GM12878 (cell line): ENCODE measurements around the gene PTPRJ. TPM values are rescaled to one million over a fixed set of nuclear protein-coding genes. Genes with fewer than 3 reads are reported as not detected.

Experiments used
- ATAC-seq: fragments of 200-7000 bp; cut with Tn5 transposase; 3 replicates; pipeline ENCODE4 v1.9.1; 2020; ENCODE audit warnings: mild to moderate bottlenecking, moderate library complexity
- BruUV-seq: library from RNA; stranded (reverse); fragments of 400-500 nt; replicated peaks from 2 replicates; lab custom pipeline; 2021; lab: Mats Ljungman, UMichigan
- CTCF ChIA-PET: fragments of 300-600 bp; sonication (Branson Sonifier 250); formaldehyde crosslinking; extraction: SDS; loops from one replicate; lab custom pipeline; 2021; ENCODE audit warnings: inconsistent platforms; lab: Yijun Ruan, JAX
- POLR2A ChIA-PET: fragments of 350-600 bp; formaldehyde crosslinking; extraction: SDS; loops from one replicate; lab custom pipeline; 2021; ENCODE audit warnings: inconsistent platforms; lab: Charles Lee
- RAD21 ChIA-PET: fragments of 300-600 bp; sonication (Branson Sonifier 250); formaldehyde crosslinking; loops from one replicate; lab custom pipeline; 2023; ENCODE audit warnings: antibody characterized with exemption; ENCODE audit not compliant: unreplicated experiment; lab: Charles Lee
- SMC1A ChIA-PET: fragments of 300-600 bp; sonication (Branson Sonifier 250); formaldehyde crosslinking; loops from one replicate; lab custom pipeline; 2023; ENCODE audit not compliant: unreplicated experiment, uncharacterized antibody; lab: Charles Lee
- DNase-seq: peaks from one replicate; pipeline ENCODE4 v3.0.0-alpha.2; 2011; ENCODE audit warnings: low read depth, low spot score
- FAIRE-seq: peaks from 3 replicates; lab custom pipeline; 2011; peaks lifted over from hg19 to GRCh38; lab: Jason Lieb, UNC
- H2AFZ ChIP-seq: 2 replicates; pipeline ENCODE4 v1.6.0; 2011; ENCODE audit warnings: low read depth, low read length, control low read depth; ENCODE audit not compliant: control insufficient read depth
- H3K27ac ChIP-seq: 2 replicates; pipeline ENCODE4 v1.5.1; 2011; ENCODE audit warnings: control low read depth; ENCODE audit not compliant: control insufficient read depth, insufficient read depth
- H3K27me3 ChIP-seq, 2 experiments: replicated peaks in 1 of 2; 2 replicates each; pipeline versions ENCODE4 v1.6.0 to v1.6.1; 2011; ENCODE audit warnings: low read length in 1 of 2; ENCODE audit not compliant: control insufficient read depth in 2 of 2, insufficient read depth in 2 of 2
- H3K36me3 ChIP-seq, 2 experiments: 2 replicates each; pipeline ENCODE4 v1.5.1; 2011; ENCODE audit warnings: low read length in 1 of 2; ENCODE audit not compliant: control insufficient read depth in 2 of 2, insufficient read depth in 2 of 2
- H3K4me1 ChIP-seq: 2 replicates; pipeline ENCODE4 v1.6.1; 2011; ENCODE audit warnings: mild to moderate bottlenecking, low read length, moderate library complexity, mixed read lengths; ENCODE audit not compliant: control insufficient read depth, insufficient read depth
- H3K4me2 ChIP-seq: 2 replicates; pipeline ENCODE4 v1.6.0; 2011; ENCODE audit warnings: control low read depth; ENCODE audit not compliant: control insufficient read depth, insufficient read depth
- H3K4me3 ChIP-seq: fragments of 200-600 bp; sonication (generic); 2 replicates; pipeline ENCODE4 v1.5.1; 2016
- H3K79me2 ChIP-seq: 2 replicates; pipeline ENCODE4 v1.6.0; 2011; ENCODE audit warnings: low read length; ENCODE audit not compliant: control insufficient read depth, insufficient read depth
- H3K9ac ChIP-seq: 2 replicates; pipeline ENCODE4 v1.8.0; 2011; ENCODE audit warnings: low read length, control low read depth, mixed read lengths; ENCODE audit not compliant: control insufficient read depth, insufficient read depth
- H3K9me3 ChIP-seq: replicated peaks from 3 replicates; pipeline ENCODE4 v1.5.1; 2011; ENCODE audit warnings: mild to moderate bottlenecking, low read length; ENCODE audit not compliant: control insufficient read depth, insufficient read depth
- H4K20me1 ChIP-seq: 2 replicates; pipeline ENCODE4 v1.6.0; 2011; ENCODE audit not compliant: control insufficient read depth, insufficient read depth
- ATF7 ChIP-seq: fragments of 450-650 bp; IDR thresholded peaks from 2 replicates; pipeline ENCODE4 v1.6.1; 2016; ENCODE audit warnings: low read depth, mild to moderate bottlenecking
- CREM ChIP-seq: IDR thresholded peaks from 2 replicates; pipeline ENCODE4 v1.6.1; 2014; ENCODE audit warnings: antibody characterized with exemption, low read depth
- DPF2 ChIP-seq: fragments of 450-650 bp; IDR thresholded peaks from 2 replicates; pipeline ENCODE4 v1.6.1; 2017; ENCODE audit warnings: mild to moderate bottlenecking
- HCFC1 ChIP-seq: fragments of 150-350 bp; IDR thresholded peaks from 2 replicates; pipeline ENCODE4 v1.6.1; 2014; ENCODE audit warnings: low read length
- KAT2A ChIP-seq: conservative IDR thresholded peaks from 2 replicates; pipeline ENCODE4 v1.6.1; 2011; ENCODE audit warnings: low read depth, low read length; ENCODE audit not compliant: control insufficient read depth
- KDM1A ChIP-seq: fragments of 200-600 bp; sonication (generic); IDR thresholded peaks from 2 replicates; pipeline ENCODE4 v1.6.1; 2016; ENCODE audit warnings: borderline replicate concordance
- LARP7 ChIP-seq: fragments of 450-650 bp; IDR thresholded peaks from 2 replicates; pipeline ENCODE4 v1.6.1; 2017; ENCODE audit warnings: mild to moderate bottlenecking
- RELA ChIP-seq: fragments of 450-650 bp; IDR thresholded peaks from 2 replicates; pipeline ENCODE4 v1.8.0; 2014; ENCODE audit warnings: borderline replicate concordance; ENCODE audit not compliant: partially characterized antibody
- SMAD1 ChIP-seq: fragments of 450-650 bp; IDR thresholded peaks from 2 replicates; pipeline ENCODE4 v1.6.1; 2018; ENCODE audit warnings: mild to moderate bottlenecking, low read depth; ENCODE audit not compliant: partially characterized antibody
- SMC3 ChIP-seq: IDR thresholded peaks from 2 replicates; pipeline ENCODE4 v1.6.1; 2011; ENCODE audit warnings: low read length, improper control_type of control experiment, borderline replicate concordance
- SUZ12 ChIP-seq: fragments of 200-600 bp; sonication (generic); IDR thresholded peaks from one replicate; pipeline ENCODE4 v1.6.1; 2018; ENCODE audit warnings: antibody characterized with exemption, mild to moderate bottlenecking; ENCODE audit not compliant: unreplicated experiment
- TARDBP ChIP-seq: IDR thresholded peaks from 2 replicates; pipeline ENCODE4 v1.6.1; 2016; ENCODE audit warnings: borderline replicate concordance
- ZBED1 ChIP-seq: IDR thresholded peaks from 2 replicates; pipeline ENCODE4 v1.6.1; 2016; ENCODE audit warnings: borderline replicate concordance
- ZBTB40 ChIP-seq: fragments of 450-650 bp; IDR thresholded peaks from 2 replicates; pipeline ENCODE4 v1.6.1; 2016; ENCODE audit warnings: mild to moderate bottlenecking, moderate library complexity, borderline replicate concordance
- WGBS: methylation state at CpG from one replicate; pipeline ENCODE4 v1.1.6; 2016; ENCODE audit warnings: low lambda C conversion rate; ENCODE audit not compliant: insufficient replicate concordance, insufficient coverage; ENCODE audit errors: missing lambda C conversion rate; 5-methylcytosine and 5-hydroxymethylcytosine counted together
- in situ Hi-C: fragments of 300-500 bp; cut with MboI; formaldehyde crosslinking; loops from 9 replicates; pipeline ENCODE4 v1.14.3; 2018; ENCODE audit warnings: mixed read lengths
- intact Hi-C: fragments of 100-400 bp; cut with micrococcal nuclease; formaldehyde crosslinking; loops from one replicate; pipeline ENCODE4 v1.14.2; 2022; ENCODE audit not compliant: unreplicated experiment
- polyA plus RNA-seq, 11 experiments: library from polyadenylated mRNA; depleted of rRNA in 4 of 11; unstranded in 6 of 11; stranded (reverse) in 5 of 11; fragments of >200 nt; fragmentation: Nextera tagmentation in 4 of 11; fragmentation: Illumina TruSeq in 1 of 11; extraction: Ambion mirVana in 4 of 11; extraction: Trizol in 1 of 11; gene quantifications; 1 replicate in 1 of 11; 2 replicates in 10 of 11; pipeline versions ENCODE4 v1.2.1 to v1.2.3, GENCODE V29; 2011 to 2016; ENCODE audit warnings: inconsistent platforms in 2 of 11, missing spikeins in 2 of 11, low read depth in 1 of 11
- total RNA-seq, 4 experiments: library from RNA; depleted of rRNA in 3 of 4; stranded (reverse); fragments of >200 nt in 3 of 4; fragmentation: Illumina TruSeq in 1 of 4; extraction: Trizol in 1 of 4; gene quantifications; 2 replicates each; pipeline versions ENCODE4 v1.2.1 to v1.2.3, GENCODE V29; 2013 to 2021
- TF ChIP-seq, protein P1 (sequence below): fragments of 450-650 bp; IDR thresholded peaks from 2 replicates; pipeline ENCODE4 v1.6.1; 2017; ENCODE audit warnings: mild to moderate bottlenecking, moderate library complexity
- TF ChIP-seq, protein P2 (sequence below): fragments of 450-650 bp; IDR thresholded peaks from 2 replicates; pipeline ENCODE4 v1.6.1; 2018; ENCODE audit warnings: borderline replicate concordance, mild to moderate bottlenecking; ENCODE audit not compliant: partially characterized antibody

The PTPRJ gene
- total and polyA plus RNA-seq, 10 of the 15 experiments (the other 5 are each of a cell fraction or from before 2014, with no cell fraction given): 0.22 to 22.4 (median 7.4) TPM

- no peaks in the 10 kb centered on the region; the same call in 1 of the 2 replicates for H3K79me2 ChIP-seq
- ChIA-PET RAD21 (no interaction called here), POLR2A (no interaction called here), CTCF (no interaction called here), SMC1A (no interaction called here)
- ATAC-seq (no peak), DNase-seq (no peak), FAIRE-seq (no peak)
- H3K9me3 ChIP-seq: no peaks in the 10 kb centered on the region
- H3K4me2 ChIP-seq: no peak overlapping the region
- no peak overlapping the region for H3K27ac ChIP-seq
- H3K36me3 ChIP-seq: no peaks in the 10 kb centered on the region
- no peak overlapping the region for H3K9ac ChIP-seq
- WGBS: 28% methylated on average over 6 of the region's 6 CpGs
- no TSS peak for BruUV-seq
- H2AFZ ChIP-seq: no peak overlapping the region
- in situ Hi-C loops: no loop called here
- H4K20me1 ChIP-seq: no peaks in the 10 kb centered on the region
- H3K4me3 ChIP-seq: no peak overlapping the region
- H3K4me1 ChIP-seq: peaks cover 31% of the 10 kb centered on the region
- no peaks in the 10 kb centered on the region for H3K27me3 ChIP-seq
- intact Hi-C loops: no loop called here
- no peak for TF ChIP-seq RELA
- no peak for TF ChIP-seq KAT2A
- no peak for TF ChIP-seq ZBED1
- TF ChIP-seq CREM: no peak
- TF ChIP-seq LARP7: no peak
- no peak for TF ChIP-seq TARDBP
- no peak for TF ChIP-seq KDM1A
- TF ChIP-seq, protein P1, sequence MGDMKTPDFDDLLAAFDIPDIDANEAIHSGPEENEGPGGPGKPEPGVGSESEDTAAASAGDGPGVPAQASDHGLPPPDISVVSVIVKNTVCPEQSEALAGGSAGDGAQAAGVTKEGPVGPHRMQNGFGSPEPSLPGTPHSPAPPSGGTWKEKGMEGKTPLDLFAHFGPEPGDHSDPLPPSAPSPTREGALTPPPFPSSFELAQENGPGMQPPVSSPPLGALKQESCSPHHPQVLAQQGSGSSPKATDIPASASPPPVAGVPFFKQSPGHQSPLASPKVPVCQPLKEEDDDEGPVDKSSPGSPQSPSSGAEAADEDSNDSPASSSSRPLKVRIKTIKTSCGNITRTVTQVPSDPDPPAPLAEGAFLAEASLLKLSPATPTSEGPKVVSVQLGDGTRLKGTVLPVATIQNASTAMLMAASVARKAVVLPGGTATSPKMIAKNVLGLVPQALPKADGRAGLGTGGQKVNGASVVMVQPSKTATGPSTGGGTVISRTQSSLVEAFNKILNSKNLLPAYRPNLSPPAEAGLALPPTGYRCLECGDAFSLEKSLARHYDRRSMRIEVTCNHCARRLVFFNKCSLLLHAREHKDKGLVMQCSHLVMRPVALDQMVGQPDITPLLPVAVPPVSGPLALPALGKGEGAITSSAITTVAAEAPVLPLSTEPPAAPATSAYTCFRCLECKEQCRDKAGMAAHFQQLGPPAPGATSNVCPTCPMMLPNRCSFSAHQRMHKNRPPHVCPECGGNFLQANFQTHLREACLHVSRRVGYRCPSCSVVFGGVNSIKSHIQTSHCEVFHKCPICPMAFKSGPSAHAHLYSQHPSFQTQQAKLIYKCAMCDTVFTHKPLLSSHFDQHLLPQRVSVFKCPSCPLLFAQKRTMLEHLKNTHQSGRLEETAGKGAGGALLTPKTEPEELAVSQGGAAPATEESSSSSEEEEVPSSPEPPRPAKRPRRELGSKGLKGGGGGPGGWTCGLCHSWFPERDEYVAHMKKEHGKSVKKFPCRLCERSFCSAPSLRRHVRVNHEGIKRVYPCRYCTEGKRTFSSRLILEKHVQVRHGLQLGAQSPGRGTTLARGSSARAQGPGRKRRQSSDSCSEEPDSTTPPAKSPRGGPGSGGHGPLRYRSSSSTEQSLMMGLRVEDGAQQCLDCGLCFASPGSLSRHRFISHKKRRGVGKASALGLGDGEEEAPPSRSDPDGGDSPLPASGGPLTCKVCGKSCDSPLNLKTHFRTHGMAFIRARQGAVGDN: no peak
- no peak for TF ChIP-seq ATF7
- TF ChIP-seq SUZ12: no peak
- no peak for TF ChIP-seq SMAD1
- TF ChIP-seq, protein P2, sequence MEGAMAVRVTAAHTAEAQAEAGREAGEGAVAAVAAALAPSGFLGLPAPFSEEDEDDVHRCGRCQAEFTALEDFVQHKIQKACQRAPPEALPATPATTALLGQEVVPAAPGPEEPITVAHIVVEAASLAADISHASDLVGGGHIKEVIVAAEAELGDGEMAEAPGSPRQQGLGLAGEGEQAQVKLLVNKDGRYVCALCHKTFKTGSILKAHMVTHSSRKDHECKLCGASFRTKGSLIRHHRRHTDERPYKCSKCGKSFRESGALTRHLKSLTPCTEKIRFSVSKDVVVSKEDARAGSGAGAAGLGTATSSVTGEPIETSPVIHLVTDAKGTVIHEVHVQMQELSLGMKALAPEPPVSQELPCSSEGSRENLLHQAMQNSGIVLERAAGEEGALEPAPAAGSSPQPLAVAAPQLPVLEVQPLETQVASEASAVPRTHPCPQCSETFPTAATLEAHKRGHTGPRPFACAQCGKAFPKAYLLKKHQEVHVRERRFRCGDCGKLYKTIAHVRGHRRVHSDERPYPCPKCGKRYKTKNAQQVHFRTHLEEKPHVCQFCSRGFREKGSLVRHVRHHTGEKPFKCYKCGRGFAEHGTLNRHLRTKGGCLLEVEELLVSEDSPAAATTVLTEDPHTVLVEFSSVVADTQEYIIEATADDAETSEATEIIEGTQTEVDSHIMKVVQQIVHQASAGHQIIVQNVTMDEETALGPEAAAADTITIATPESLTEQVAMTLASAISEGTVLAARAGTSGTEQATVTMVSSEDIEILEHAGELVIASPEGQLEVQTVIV: no peak
- no peak for TF ChIP-seq SMC3
- no peak for TF ChIP-seq DPF2
- no peak for TF ChIP-seq HCFC1
- TF ChIP-seq ZBTB40: no peak
Measured at GRCh38 chr11:48077251-48077650, 96.9 kb downstream of the PTPRJ start.
